Loucy (cell line): ENCODE data around the gene ZBTB24.

Experiments used
- H2AFZ ChIP-seq: fragments of 200-600 bp; sonication (generic); 2 replicates; pipeline ENCODE4 v1.6.0; 2016; ENCODE audit warnings: antibody characterized with exemption, mild to moderate bottlenecking, low read length, moderate library complexity
- H3F3A ChIP-seq: fragments of 200-600 bp; 2 replicates; pipeline ENCODE4 v1.6.0; 2016; ENCODE audit warnings: antibody characterized with exemption, low read depth, mild to moderate bottlenecking
- H3K27me3 ChIP-seq: fragments of 200-600 bp; sonication (generic); 2 replicates; pipeline ENCODE4 v1.6.1; 2014; ENCODE audit warnings: low read length, mild to moderate bottlenecking; ENCODE audit not compliant: insufficient read depth, poor library complexity, severe bottlenecking
- H3K36me3 ChIP-seq: fragments of 200-600 bp; sonication (generic); 2 replicates; pipeline ENCODE4 v1.6.1; 2016; ENCODE audit warnings: low read length; ENCODE audit not compliant: insufficient read depth
- H3K4me1 ChIP-seq: fragments of 200-600 bp; sonication (generic); 2 replicates; pipeline ENCODE4 v1.5.1; 2014; ENCODE audit warnings: low read length, mild to moderate bottlenecking; ENCODE audit not compliant: insufficient read depth, poor library complexity, severe bottlenecking
- H3K4me2 ChIP-seq: fragments of 200-600 bp; sonication (generic); 2 replicates; pipeline ENCODE4 v1.6.0; 2014; ENCODE audit warnings: antibody characterized with exemption, low read length, low read depth, mild to moderate bottlenecking; ENCODE audit not compliant: poor library complexity, severe bottlenecking
- H3K4me3 ChIP-seq: fragments of 200-600 bp; sonication (generic); 2 replicates; pipeline ENCODE4 v1.5.1; 2014; ENCODE audit warnings: low read length, mild to moderate bottlenecking, mixed read lengths; ENCODE audit not compliant: poor library complexity, severe bottlenecking
- H3K79me2 ChIP-seq: fragments of 200-600 bp; sonication (generic); 2 replicates; pipeline ENCODE4 v1.6.1; 2014; ENCODE audit warnings: low read length; ENCODE audit not compliant: insufficient read depth
- H3K9ac ChIP-seq: fragments of 200-600 bp; sonication (generic); 2 replicates; pipeline ENCODE4 v1.6.0; 2014; ENCODE audit warnings: mild to moderate bottlenecking, low read depth, low read length, moderate library complexity; ENCODE audit not compliant: poor library complexity, severe bottlenecking
- H3K9me2 ChIP-seq: fragments of 200-600 bp; sonication (generic); replicated peaks from 2 replicates; pipeline ENCODE4 v1.6.1; 2016; ENCODE audit warnings: low read depth, low read length, mixed read lengths
- H3K9me3 ChIP-seq: fragments of 200-600 bp; sonication (generic); 2 replicates; pipeline ENCODE4 v1.6.1; 2014; ENCODE audit warnings: mild to moderate bottlenecking, antibody characterized with exemption, low read length, low read depth; ENCODE audit not compliant: insufficient read depth
- H4K20me1 ChIP-seq: fragments of 200-600 bp; sonication (generic); 2 replicates; pipeline ENCODE4 v1.6.0; 2014; ENCODE audit warnings: antibody characterized with exemption, low read length, mild to moderate bottlenecking; ENCODE audit not compliant: insufficient read depth, poor library complexity, severe bottlenecking
- CTCF ChIP-seq: fragments of 200-600 bp; sonication (generic); conservative IDR thresholded peaks from 2 replicates; pipeline ENCODE4 v1.5.1; 2014; ENCODE audit warnings: mild to moderate bottlenecking, antibody characterized with exemption, low read length
- EZH2phosphoT487 ChIP-seq: fragments of 200-600 bp; IDR thresholded peaks from 2 replicates; pipeline ENCODE4 v1.6.1; 2018; ENCODE audit warnings: antibody characterized with exemption, mild to moderate bottlenecking, moderate library complexity, borderline replicate concordance

The ZBTB24 gene

GRCh38 chr6:109420751-109421150 is 62.3 kb downstream of the ZBTB24 start:
- H3K4me2 ChIP-seq: no peak overlapping the region
- H3F3A ChIP-seq: no peaks in the 10 kb centered on the region
- H3K9ac ChIP-seq: no peak overlapping the region
- TF ChIP-seq EZH2phosphoT487 (no peak), CTCF (no peak)
- no peaks in the 10 kb centered on the region for H3K9me3 ChIP-seq
- H3K79me2 ChIP-seq: no peaks in the 10 kb centered on the region
- H3K4me1 ChIP-seq: peaks cover 4% of the 10 kb centered on the region
- H3K9me2 ChIP-seq: no peaks in the 10 kb centered on the region
- H4K20me1 ChIP-seq: no peaks in the 10 kb centered on the region
- H3K27me3 ChIP-seq: no peaks in the 10 kb centered on the region
- H3K36me3 ChIP-seq: no peaks in the 10 kb centered on the region
- H2AFZ ChIP-seq: no peak overlapping the region
- H3K4me3 ChIP-seq: no peak overlapping the region

GRCh38 chr6:109417646-109418045 is 65.4 kb downstream of the ZBTB24 start:
- Histone ChIP-seq H3K4me1 (peaks cover 9% of the 10 kb centered on the region), H2AFZ (no peak overlapping the region), H3K36me3 (no peaks in the 10 kb centered on the region), H3K9ac (no peak overlapping the region), H3K4me3 (no peak overlapping the region), H3K79me2 (no peaks in the 10 kb centered on the region), H4K20me1 (no peaks in the 10 kb centered on the region), H3K27me3 (no peaks in the 10 kb centered on the region), H3K4me2 (no peak overlapping the region), H3K9me3 (no peaks in the 10 kb centered on the region), H3K9me2 (no peaks in the 10 kb centered on the region), H3F3A (no peaks in the 10 kb centered on the region)
- TF ChIP-seq EZH2phosphoT487 (no peak), CTCF (no peak)
